Ramos (cell line): Measurements from ENCODE around the gene UNC79.

Source experiments
- in situ Hi-C: fragments of 300-500 bp; cut with MboI; formaldehyde crosslinking; loops from one replicate; pipeline ENCODE4 v1.14.3; 2022; ENCODE audit warnings: low sequenced_read_pairs; ENCODE audit not compliant: unreplicated experiment

Gene UNC79

DNA sequence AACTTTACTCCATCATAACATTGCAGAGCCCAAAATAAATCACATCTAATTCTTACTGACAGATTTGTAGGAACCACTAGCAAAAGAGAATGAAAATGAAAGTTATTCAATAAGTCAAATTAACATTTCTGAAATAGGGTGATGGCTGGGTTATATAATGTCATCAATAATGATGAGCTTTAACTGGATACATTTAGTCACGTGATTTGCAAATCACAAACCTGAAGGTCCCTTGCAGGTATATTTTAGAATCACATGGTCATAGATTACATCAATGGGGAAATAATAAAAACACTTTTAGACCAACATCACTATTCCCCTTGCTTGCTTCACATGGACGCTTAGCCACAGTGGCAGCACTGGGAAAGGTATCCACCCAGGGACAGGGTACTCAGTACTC is 270.8 kb downstream of the UNC79 start:
- in situ Hi-C loops: no loop called here

DNA sequence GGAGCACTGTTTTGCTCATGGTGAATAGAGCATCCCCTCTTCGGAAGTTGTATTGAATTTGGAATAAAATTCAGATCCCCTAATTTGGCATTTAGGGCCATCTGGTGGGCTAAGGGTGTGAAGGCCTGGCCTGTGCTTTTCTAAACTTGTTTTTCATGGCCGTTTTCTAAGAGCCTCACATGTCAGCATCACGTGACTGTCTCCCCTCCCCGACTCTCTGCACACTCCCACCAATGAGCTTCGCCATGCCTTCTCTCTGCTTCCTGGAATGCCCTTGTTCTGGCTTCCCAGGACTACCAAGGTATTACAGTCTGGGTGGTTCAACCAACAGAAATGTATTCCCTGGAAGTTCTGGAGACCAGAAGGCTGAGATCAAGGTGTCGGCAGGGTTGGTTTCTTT is 272.2 kb downstream of the UNC79 start:
- in situ Hi-C loops: no loop called here

DNA sequence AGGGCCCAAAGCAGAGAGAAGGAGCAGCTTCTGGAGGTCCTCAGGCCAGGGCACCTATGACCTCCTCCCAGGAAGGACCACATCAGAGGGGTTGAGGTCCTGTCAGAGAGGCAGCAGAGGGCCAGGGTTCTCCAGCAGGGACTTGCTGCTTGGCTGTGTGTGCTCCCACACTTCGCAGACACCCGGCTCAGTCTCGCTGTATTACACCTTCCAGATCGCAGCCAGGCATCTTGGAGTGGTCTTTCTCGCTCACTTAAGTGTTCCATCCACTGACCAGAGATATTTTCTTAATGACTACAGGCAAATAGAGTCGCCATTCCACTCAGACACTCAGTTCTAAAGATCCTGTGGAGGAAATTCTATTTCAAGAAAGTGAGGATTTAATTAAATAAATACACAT is 273.2 kb downstream of the UNC79 start:
- in situ Hi-C loops: no loop called here

DNA sequence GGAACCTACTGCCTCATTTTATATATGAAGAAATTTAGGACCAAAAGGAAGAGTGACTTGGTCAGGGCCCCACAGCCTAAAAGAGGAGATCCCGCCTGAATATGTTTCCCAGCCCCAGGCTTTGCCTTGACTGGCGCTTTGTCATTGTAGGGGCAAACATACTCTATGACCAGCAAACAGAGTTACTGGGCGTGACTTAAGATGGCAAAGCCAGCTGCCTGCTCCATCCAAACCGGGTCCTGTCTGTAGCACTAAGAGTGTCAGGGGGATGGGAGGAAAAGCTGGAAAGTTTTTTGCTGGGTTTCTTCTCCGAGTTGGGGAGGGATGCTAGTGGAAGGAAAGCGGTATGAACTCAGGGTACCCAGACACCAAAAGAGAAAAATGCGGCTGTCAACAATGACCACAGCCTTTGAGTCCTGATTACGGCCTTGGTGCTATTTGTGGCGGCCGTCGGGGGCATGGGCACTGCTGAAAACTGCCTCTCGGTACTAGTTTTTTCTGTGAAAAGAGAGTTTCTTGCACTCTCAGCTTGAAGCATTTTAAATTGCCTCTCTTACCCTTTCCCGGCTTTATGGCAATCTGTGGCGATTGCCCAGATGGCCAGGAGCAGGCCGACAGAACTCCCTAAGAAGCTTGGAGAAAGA is 274.9 kb downstream of the UNC79 start:
- in situ Hi-C loops: no loop called here

DNA sequence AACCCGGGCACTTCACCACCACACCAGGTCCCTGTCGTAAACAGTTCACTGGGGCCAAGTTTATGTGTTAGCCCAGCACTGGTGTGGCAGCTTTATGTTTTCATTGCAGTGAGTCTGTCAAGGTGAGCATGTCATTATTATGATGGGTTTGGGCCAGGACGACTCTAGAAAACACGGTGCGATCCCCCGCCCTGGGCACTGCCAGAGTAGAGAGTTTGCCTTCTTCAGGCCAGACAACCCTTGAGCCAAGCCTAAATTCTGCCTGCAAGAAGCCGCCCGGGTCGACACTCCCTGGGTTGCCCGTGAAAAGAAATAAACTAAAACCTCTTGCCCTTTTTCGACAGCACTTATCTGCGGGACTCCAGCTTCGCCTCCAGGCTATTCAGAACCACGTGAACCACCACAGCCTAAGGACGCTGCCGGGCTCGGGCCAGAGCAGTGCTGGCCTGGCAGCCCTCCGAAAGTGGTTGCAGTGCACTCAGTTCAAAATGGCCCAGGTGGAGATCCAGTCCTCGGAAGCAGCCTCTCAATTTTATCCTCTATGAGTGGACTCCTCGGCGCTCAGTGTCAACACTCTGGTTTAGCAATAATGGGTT is 275.7 kb downstream of the UNC79 start:
- in situ Hi-C loops: no loop called here

DNA sequence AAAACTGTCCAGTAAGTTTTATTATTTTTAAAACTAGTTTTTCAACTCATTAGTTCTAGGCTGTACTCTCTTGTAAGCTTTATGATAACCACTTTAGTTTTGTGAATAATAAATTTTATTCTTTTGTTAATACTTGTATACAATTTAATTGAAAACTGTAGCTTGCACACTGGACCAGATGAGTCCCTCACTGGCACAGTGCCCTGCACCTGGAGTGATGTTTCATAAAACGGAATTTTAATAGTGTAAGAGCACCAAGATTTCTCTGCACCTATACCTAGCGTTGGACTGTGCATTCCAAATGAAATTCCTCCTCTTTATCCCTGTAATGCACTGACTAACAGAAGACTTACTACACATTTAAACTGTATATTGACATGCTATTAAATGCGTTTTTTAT is 276.7 kb downstream of the UNC79 start:
- in situ Hi-C loops: no loop called here

DNA sequence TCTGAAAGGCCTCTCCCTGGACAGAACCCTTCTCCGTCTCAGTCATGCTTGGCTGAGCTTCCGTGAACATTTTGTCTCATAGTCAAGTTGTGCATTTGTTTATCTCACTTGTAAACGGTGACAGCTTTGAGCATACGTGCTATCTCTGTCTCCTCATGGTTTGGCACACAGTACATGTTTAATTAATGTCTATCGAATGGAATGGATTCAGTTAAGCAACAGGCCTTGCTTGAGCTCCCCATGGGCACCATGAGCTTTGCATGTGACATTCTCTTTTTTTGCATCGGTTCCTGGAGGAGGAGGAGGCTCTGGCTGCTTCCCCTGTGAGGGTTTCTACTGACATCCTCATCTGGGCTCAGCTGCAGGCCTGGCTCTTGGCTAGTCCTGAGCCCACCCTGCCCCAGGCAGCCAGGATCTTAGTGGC is 277.6 kb downstream of the UNC79 start:
- in situ Hi-C loops: no loop called here

DNA sequence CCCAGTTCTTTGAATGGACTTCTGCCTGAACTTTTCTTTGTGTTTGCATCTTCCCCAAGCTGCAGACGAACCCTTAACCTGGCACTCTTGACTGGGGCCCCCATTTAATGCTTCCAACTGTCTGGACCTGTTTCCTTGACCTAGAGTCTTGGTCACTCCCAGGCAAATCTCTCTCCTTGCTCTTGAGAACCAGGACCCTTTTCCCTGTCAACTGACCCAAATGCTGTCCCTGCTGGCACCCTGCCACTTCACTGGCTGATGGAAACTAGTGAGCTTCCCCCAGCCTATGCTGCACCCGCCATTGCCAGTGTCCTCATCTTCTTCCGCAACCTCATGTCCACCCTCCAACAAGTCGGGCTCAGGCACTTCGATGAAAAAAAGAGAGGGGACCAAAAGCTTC is 278.1 kb downstream of the UNC79 start:
- in situ Hi-C loops: no loop called here

DNA sequence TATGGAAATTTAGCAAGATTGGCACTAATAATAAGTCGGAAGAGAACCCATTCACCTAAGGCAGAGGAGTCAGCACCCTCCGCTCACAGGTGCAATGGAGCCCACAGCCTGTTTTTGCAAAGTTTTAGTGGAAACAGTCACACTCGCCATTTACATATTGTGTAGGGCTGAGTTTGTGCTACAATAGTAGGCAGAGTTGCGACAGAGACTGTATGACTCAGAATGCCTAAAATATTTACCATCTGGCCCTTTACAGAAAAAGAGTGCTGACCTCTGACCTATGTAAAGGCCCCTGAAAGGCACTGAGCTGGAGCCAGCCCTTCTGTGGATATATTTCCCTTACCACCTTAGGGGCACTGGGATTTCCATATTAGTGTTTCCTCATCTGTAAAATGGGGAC is 278.5 kb downstream of the UNC79 start:
- in situ Hi-C loops: no loop called here

DNA sequence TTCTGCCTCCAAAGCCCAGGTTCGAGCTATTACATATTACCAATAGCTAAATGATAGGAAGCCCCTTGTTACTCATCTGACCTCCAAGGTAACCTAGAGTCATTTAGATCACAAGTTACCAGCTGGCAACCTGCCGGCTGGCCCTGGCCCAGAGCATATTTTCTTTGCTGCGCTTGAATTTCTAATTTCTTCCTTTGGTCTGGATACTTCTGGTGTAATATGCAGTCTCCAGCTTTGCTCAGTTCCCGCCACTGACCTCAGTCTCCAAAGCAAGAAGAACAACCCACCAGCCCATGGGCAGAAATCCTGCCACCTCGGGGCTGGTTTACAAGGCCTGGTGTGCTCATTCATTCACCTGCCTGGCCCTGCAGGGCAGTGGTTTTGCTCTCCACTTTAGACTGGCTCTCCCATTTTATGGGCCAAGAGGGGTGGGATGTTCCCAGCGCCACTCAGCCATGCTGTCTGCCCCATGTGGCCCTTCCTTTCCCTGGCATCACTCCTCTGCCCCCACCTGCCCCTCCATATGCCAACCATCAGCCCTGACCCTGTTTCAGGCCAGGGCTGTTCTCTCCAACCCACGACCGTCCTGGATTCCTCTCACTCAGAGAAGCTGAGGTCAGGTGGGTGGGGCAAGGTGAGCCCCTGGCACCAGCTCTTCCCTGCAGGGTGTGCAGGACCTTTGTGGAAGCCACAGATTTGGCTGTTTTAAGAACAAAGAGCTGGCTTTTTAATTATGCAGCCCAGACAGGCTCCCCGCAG is 281.5 kb downstream of the UNC79 start:
- in situ Hi-C loops: no loop called here

DNA sequence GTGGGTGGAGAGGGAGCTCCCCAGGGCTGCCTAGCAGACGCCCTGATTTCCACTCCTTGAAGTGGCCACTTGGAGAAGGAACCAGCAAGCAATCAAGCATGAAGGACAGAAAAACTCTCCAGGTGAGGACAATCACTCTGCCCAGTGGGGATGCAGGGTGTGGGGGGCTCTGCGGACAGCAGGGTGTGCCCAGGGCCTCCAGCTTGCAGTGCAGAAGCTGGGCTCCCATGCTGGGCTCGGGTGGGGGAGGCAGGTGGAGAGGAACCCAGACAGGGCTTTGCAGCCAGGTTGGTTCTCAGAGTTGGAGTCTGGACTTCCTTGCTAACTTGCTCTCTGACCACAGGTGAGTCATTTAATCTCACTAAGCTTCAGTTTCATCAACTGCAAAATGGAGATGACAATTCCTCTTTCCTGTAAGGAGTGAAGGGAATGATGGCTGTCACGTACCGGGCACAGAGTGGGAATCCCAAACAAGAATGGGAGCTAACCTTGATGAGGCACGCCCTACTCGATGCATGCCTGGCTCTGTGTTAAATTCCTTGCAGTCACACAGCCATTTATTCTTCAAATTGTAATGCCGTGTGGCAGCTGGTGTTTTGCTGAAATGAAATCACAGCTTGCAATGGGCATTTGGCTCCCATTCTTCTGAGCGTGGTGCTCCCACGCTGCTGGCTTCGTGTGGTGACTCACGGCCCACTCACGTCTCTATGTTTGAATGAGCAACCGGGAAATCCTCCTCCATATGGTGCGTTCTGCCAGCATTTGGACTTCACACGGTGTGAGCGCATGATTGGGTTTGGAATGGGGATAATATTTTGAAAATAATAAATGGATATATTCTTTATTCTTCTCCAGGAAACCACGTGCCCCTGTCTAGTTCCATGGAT is 282.3 kb downstream of the UNC79 start:
- in situ Hi-C loops: no loop called here

DNA sequence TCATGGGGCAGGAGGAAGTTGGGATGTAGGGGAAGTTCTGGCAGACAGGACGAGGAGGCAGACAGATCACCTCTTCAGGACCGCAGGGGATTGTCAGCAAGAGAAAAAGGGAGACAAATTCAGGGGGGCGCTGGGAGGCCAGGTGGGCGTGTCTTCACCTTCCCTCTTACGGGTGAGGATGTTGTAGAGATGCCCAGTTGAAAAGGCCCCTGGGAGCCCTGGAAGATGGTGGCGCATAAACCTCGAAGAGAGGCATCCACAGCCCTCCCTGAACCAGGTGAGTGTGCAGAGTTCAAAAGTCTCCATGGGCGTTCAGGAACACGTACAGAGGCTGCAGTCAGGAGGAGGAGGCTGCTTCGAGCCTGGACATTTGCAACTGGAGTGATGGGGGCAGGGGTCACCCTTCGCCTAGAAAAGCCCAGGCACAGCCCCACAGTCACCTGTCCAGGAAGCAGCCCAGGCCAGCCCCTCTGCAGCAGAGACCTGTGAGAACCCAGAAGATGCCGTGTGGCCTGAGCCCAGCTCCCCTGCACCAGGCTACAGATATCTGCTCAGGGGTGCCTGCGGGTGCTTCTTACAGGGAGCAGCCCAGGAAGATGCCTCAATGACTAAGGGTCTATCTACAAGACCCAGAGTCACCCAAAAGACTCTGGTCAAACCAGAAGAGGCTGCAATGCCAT is 283.1 kb downstream of the UNC79 start:
- in situ Hi-C loops: no loop called here

DNA sequence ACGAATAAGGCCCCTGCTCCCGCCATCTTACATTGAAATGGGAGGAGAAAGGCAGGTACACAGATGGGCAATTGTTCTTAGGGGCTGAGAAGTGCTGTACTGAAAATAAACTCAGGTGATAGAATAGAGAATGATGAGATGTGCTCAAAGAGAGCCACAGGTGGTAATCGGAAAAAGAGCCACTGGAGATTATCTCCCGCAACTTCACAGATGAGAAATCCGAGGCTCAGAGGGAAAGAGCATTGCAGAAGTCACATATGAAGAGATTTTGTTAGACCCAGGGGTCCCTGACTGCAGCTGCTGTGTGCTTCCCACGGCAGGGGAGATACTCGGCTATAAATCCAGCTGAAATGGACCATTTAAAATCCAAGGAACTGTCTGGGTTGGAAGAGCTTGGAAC is 283.9 kb downstream of the UNC79 start:
- in situ Hi-C loops: no loop called here

DNA sequence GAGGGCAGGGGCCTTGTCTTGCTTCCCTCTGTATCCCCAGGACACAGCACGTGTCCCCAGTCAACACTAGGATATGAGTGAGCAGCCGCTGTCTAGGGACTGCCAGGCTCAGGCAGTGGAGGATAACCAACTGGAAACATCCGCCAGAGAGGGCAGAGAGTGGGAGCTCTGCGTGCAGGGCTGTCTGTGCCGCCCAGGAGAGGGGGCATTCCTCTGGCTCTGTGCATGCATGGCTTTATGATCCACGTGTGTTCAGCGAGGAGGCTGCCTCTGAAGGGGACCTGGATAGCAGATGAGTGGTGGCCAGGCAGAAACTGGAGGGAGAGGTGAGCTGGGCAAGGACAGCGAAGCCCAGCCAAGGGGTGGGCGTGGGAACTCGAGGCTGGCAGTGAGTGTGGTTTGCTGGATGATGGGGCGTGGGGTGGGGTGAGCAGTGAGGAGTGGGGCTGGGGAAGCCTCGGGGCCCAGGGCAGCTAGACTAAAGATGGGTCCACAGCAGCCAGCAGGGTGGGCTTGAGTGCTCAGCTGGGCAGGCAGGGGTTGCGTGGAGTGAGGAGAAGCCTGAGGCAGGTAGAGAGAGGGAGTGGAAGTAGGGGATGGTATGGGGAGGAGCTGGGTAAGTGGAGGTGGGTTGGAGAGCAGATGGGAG is 284.7 kb downstream of the UNC79 start:
- in situ Hi-C loops: no loop called here

DNA sequence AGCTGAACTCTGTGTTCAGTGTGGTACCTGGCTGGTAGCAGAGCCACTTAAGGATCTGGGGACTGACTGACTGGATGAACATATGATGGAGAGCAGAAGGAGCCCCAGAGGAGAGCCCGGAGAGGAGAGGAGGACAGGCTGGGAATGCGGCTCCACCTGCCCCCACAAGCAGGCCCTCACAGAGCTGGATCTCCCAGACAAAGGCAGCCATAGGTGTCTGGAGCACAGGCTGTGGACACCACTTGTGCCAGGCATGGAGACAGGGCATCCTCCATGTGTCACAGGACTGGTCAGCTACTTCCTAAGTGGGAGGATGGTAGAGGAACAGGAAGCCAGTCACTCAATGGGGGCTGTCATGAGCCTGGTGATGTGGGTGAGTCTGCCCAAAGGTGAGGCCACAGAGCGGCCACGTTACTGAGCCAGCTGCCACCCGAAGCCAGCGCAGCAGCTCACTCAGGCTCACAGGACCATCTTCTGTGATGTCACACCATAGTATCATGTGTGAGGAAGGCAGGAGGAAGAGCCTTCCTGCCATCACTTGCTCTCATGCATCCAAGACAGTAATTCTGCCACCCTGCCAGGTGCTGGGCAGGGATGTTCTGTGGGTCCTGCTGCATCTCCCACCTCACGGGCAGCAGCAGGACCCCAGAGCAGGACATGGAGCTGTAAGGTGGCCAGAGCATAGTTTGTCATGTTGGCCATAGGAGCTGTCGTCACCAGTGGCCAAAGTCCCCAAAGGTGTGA is 285.4 kb downstream of the UNC79 start:
- in situ Hi-C loops: no loop called here

DNA sequence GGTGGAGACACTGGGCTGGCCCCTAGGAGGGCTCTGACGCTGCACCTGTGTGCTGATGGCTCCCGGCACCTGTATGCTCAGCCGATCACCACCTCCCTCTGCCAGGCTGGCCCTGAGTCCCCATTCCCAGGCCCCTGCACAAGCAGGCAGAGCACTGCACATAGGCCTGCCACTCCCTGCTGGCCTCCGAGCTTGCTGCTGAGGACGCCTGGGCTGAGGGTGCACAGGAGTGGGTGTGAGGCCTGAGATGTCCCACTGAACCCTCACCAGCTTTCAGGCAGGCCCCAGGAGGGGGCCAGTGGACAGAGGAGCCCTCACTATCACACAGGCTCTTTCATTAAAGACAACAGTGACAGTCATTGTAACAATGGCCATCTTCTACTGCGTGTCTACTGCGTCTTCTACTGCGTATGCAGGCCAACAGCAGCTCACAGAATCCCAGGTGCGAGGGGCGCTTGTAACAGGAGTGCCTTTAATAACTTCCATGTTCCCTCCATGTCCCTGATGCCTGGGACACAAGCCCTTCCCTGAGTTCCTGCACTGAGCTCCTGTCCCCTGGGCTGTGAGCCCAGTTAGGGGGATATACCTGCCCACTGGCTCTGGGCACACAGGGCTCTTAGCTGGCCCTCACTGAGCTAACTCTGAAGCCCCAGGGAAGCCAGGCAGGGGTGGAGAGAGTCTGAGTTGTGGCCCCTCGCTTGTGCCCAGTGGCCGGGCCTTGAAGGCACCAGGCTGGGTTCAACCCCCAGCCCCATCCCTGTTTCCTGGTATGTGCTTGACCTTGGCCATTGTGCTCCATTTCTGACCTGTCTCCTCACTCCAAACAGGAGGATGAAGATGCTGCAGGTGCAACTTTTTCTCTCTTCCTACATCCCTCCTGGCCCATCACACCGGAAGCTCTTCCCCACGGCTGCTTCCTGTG is 286.3 kb downstream of the UNC79 start:
- in situ Hi-C loops: no loop called here

DNA sequence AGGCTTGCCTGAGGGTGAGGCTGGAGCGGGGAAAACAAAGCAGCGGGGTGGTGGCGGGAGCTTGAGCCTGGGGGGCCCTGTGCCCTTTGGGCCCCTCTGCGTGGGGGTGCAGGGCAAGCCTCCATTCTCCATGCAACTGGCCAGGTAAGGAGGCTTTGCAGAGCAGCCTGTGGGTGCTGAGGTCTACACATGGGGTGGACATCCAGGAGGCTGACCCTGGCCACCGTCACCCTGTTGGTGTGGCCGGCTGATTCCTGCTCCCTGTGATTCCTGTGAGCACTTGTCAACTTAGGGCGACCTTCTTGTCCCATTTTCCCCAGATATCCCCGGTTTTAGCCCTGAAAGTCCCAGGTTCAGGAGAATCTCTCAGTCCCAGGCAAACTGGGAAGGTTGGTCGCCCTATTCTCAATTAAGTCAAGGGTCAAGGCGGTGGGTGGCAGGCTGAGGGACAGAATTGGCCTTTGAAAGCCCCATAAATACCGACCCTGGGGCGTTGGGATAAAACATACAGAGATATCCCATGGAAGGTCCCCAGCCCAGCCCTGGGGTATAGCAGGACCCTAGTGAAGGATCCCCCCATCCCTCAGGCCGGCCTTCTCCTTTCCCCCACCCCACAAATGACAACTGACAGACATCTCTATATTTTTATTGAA is 287.1 kb downstream of the UNC79 start:
- in situ Hi-C loops: no loop called here

DNA sequence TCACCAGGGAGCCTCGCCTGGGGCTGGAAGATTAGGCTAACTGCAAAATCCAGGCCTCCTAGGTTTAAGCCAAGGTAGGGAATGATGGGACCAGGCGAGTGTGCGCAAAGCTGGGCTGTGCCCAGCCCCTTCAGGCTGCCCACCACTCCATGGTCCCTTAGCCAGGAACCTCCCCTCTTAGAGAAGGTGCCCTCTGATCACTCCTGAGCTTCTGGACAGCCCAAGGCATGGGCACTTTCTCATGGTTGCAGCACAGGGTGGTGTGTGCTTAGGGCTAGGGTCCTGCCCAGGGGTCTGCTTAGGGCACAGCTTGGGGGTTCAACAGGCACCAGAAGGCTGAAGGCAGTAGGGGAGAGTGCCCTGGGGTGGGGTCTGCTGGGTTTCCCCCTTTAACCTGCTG is 288.5 kb downstream of the UNC79 start:
- in situ Hi-C loops: no loop called here
